ENCODE results near the gene RFFL. TPM values are rescaled to one million over a fixed set of nuclear protein-coding genes. Genes with fewer than 3 reads are reported as not detected.
A peak's percentile ranks its signal among the peaks of the same experiment; 100 is the strongest.

RFFL gene
- total RNA-seq, 4 donors from 2014 or later, result 51.1 to 145 (median 96.1) TPM

GRCh38 chr17:35025541-35025940 lies 38.0 kb downstream of the RFFL start:
- peak overlapping the region; percentile 90 to 98 (median 93) for H3K27ac ChIP-seq
- WGBS, 2 donors, result 85 to 96% methylated on average over 1 of the region's 1 CpG
- H3K4me3 ChIP-seq (replicated peaks in 1 of 3), result no peak overlapping the region
- peaks cover 61 to 71% of the 10 kb centered on the region in 2 donors for H3K4me1 ChIP-seq
- H3K9me3 ChIP-seq, result no peaks in the 10 kb centered on the region
- DNase-seq, result no peak
- no peaks in the 10 kb centered on the region for H3K27me3 ChIP-seq
- TF ChIP-seq CTCF (IDR thresholded peaks at IDR 0.05) (no peak), POLR2A (IDR thresholded peaks at IDR 0.05) (no peak)
- H3K36me3 ChIP-seq, result peaks cover 4 to 6% of the 10 kb centered on the region in 2 donors
- intact Hi-C loops (cut with DNase I), result no loop called here

GRCh38 chr17:35023538-35023937 lies 40.0 kb downstream of the RFFL start:
- no peaks in the 10 kb centered on the region for H3K27me3 ChIP-seq
- 88 to 92% methylated on average over 3 of the region's 3 CpGs for WGBS, 2 donors
- peaks cover 70 to 85% of the 10 kb centered on the region in 2 donors for H3K4me1 ChIP-seq
- no peak for DNase-seq
- TF ChIP-seq POLR2A (IDR thresholded peaks at IDR 0.05) (no peak), CTCF (IDR thresholded peaks at IDR 0.05) (no peak)
- H3K27ac ChIP-seq, result peak overlapping the region; percentile 90 to 98 (median 93)
- H3K9me3 ChIP-seq, result no peaks in the 10 kb centered on the region
- peaks cover 4 to 6% of the 10 kb centered on the region in 2 donors for H3K36me3 ChIP-seq
- intact Hi-C loops (cut with DNase I), result no loop called here
- no peak overlapping the region for H3K4me3 ChIP-seq (replicated peaks in 1 of 3)

GRCh38 chr17:35022536-35023063 lies 40.9 kb downstream of the RFFL start:
- peak; percentile 97 for DNase-seq
- no peaks in the 10 kb centered on the region for H3K27me3 ChIP-seq
- no peaks in the 10 kb centered on the region for H3K9me3 ChIP-seq
- intact Hi-C loops (cut with DNase I), result no loop called here
- H3K4me3 ChIP-seq (replicated peaks in 1 of 3), result no peak overlapping the region
- H3K27ac ChIP-seq, result peak overlapping the region; percentile 90 to 98 (median 93)
- H3K4me1 ChIP-seq, result peaks cover 76 to 87% of the 10 kb centered on the region in 2 donors
- TF ChIP-seq CTCF (IDR thresholded peaks at IDR 0.05) (peak in 4 of 6 experiments; percentile 31 to 81 (median 66)), POLR2A (IDR thresholded peaks at IDR 0.05) (peak in 1 of 2 donors; percentile 79)
- peaks cover 4 to 6% of the 10 kb centered on the region in 2 donors for H3K36me3 ChIP-seq
- WGBS, 2 donors, result 5 to 10% methylated on average over 7 to 8 of the region's 8 CpGs

- WGBS, 2 donors, result 49 to 66% methylated on average over 8 to 11 of the region's 11 CpGs
- H3K27me3 ChIP-seq, result no peaks in the 10 kb centered on the region
- H3K4me1 ChIP-seq, result peaks cover 81 to 94% of the 10 kb centered on the region in 2 donors
- H3K9me3 ChIP-seq, result no peaks in the 10 kb centered on the region
- TF ChIP-seq POLR2A (IDR thresholded peaks at IDR 0.05) (peak in 1 of 2 donors; percentile 69), CTCF (IDR thresholded peaks at IDR 0.05) (no peak)
- intact Hi-C loops (cut with DNase I), result no loop called here
- no peak overlapping the region for H3K4me3 ChIP-seq (replicated peaks in 1 of 3)
- peak overlapping the region; percentile 90 to 98 (median 93) for H3K27ac ChIP-seq
- DNase-seq, result peak; percentile 73 to 84
- peaks cover 4 to 6% of the 10 kb centered on the region in 2 donors for H3K36me3 ChIP-seq
These were observed 41.8 kb downstream of the RFFL start for GRCh38 chr17:35021520-35022380.
